K562 (cell line): Measurements from ENCODE around the gene ADGRL3. TPM values are rescaled to one million over a fixed set of nuclear protein-coding genes. Genes with fewer than 3 reads are reported as not detected.

ENCODE experiments used
- ATF6 ChIP-seq: sonication (generic); formaldehyde crosslinking; IDR thresholded peaks from 2 replicates; pipeline ENCODE4 v1.4.0; 2020; ENCODE audit warnings: mild to moderate bottlenecking, missing genetic modification reagents
- ETS2 ChIP-seq: IDR thresholded peaks from 2 replicates; pipeline ENCODE4 v1.6.1; 2016; ENCODE audit warnings: borderline replicate concordance, missing genetic modification characterization, mild to moderate bottlenecking, moderate library complexity, missing compliant biosample characterization; ENCODE audit not compliant: poor library complexity, severe bottlenecking
- HDGF ChIP-seq: fragments of 450-650 bp; IDR thresholded peaks from 2 replicates; pipeline ENCODE4 v1.6.1; 2016
- HMG20B ChIP-seq: fragments of 250-450 bp; sonication (Bioruptor Pico); IDR thresholded peaks from 2 replicates; pipeline ENCODE4 v1.5.0; 2021; ENCODE audit warnings: mild to moderate bottlenecking
- POLR2B ChIP-seq: fragments of 450-650 bp; IDR thresholded peaks from 2 replicates; pipeline ENCODE4 v1.6.1; 2018; ENCODE audit warnings: low read depth; ENCODE audit not compliant: partially characterized antibody
- STAT6 ChIP-seq: sonication (generic); formaldehyde crosslinking; IDR thresholded peaks from 2 replicates; pipeline ENCODE4 v1.8.1; 2023; ENCODE audit warnings: mild to moderate bottlenecking, missing genetic modification reagents
- TSC22D4 ChIP-seq: fragments of 450-650 bp; IDR thresholded peaks from 2 replicates; pipeline ENCODE4 v1.6.1; 2016; ENCODE audit warnings: missing genetic modification characterization, missing biosample characterization, control low read depth
- ZNF212 ChIP-seq: fragments of 450-650 bp; formaldehyde crosslinking; IDR thresholded peaks from 2 replicates; pipeline ENCODE4 v1.4.0; 2020; ENCODE audit warnings: mild to moderate bottlenecking
- ZNF785 ChIP-seq: fragments of 250-450 bp; sonication (Bioruptor Pico); IDR thresholded peaks from 2 replicates; pipeline ENCODE4 v1.4.0; 2020; ENCODE audit warnings: mild to moderate bottlenecking
- polyA plus RNA-seq, 8 experiments: library from polyadenylated mRNA; depleted of rRNA in 4 of 8; stranded (reverse) in 5 of 8; unstranded in 3 of 8; fragments of >200 nt; fragmentation: Nextera tagmentation in 2 of 8; fragmentation: Illumina TruSeq in 1 of 8; extraction: Ambion mirVana in 2 of 8; extraction: Trizol in 1 of 8; gene quantifications; 2 replicates each; pipeline versions ENCODE4 v1.2.1 to v1.2.3, GENCODE V29; 2011 to 2014; ENCODE audit warnings: inconsistent platforms in 1 of 8, missing spikeins in 1 of 8
- total RNA-seq, 7 experiments: library from RNA; depleted of rRNA in 6 of 7; stranded (reverse); fragments of >200 nt in 6 of 7; fragmentation: Illumina TruSeq in 2 of 7; extraction: Trizol in 2 of 7; gene quantifications; 2 replicates each; pipeline versions ENCODE4 v1.2.1 to v1.2.3, GENCODE V29; 2011 to 2021; ENCODE audit warnings: low replicate concordance in 1 of 7
- TF ChIP-seq, protein P1 (sequence below): fragments of 200-600 bp; sonication (generic); IDR thresholded peaks from one replicate; pipeline ENCODE4 v1.6.1; 2012; ENCODE audit warnings: mild to moderate bottlenecking, low read depth, low read length, inconsistent platforms

Gene ADGRL3
- total and polyA plus RNA-seq, 9 of the 15 experiments (the other 6 are each of a cell fraction or from before 2014, with no cell fraction given), result 0.03 to 0.14 (median 0.04) TPM; not detected in 2

DNA sequence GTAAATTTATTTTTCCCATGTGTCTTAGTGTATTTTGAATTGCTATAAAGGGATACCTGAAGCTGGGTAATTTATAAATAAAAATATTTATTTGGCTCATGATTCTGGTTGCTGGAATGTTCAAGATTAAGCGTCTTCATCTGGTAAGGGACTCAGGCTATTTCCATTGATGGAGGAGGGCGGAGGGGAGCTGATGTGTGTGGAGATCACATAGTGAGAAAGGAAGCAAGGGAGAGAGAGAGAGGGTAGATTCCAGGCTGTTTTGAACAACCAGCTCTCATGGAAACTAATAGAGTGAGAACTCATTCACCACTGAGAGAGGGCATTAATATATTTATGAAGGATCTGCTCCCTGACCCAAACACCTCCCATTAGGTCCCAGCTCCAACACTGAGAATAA lies 39.6 kb upstream of the ADGRL3 start (continued):
- no peak for TF ChIP-seq ATF6 (CRISPR knock-in tag)
- no peak for TF ChIP-seq STAT6 (CRISPR knock-in tag)
- TF ChIP-seq HMG20B (CRISPR knock-in tag), result no peak
- no peak for TF ChIP-seq TSC22D4
- no peak for TF ChIP-seq HDGF
- no peak for TF ChIP-seq POLR2B
- no peak for TF ChIP-seq ZNF785
- TF ChIP-seq ETS2, result no peak
- no peak for TF ChIP-seq ZNF212 (CRISPR knock-in tag)
- TF ChIP-seq, protein P1, sequence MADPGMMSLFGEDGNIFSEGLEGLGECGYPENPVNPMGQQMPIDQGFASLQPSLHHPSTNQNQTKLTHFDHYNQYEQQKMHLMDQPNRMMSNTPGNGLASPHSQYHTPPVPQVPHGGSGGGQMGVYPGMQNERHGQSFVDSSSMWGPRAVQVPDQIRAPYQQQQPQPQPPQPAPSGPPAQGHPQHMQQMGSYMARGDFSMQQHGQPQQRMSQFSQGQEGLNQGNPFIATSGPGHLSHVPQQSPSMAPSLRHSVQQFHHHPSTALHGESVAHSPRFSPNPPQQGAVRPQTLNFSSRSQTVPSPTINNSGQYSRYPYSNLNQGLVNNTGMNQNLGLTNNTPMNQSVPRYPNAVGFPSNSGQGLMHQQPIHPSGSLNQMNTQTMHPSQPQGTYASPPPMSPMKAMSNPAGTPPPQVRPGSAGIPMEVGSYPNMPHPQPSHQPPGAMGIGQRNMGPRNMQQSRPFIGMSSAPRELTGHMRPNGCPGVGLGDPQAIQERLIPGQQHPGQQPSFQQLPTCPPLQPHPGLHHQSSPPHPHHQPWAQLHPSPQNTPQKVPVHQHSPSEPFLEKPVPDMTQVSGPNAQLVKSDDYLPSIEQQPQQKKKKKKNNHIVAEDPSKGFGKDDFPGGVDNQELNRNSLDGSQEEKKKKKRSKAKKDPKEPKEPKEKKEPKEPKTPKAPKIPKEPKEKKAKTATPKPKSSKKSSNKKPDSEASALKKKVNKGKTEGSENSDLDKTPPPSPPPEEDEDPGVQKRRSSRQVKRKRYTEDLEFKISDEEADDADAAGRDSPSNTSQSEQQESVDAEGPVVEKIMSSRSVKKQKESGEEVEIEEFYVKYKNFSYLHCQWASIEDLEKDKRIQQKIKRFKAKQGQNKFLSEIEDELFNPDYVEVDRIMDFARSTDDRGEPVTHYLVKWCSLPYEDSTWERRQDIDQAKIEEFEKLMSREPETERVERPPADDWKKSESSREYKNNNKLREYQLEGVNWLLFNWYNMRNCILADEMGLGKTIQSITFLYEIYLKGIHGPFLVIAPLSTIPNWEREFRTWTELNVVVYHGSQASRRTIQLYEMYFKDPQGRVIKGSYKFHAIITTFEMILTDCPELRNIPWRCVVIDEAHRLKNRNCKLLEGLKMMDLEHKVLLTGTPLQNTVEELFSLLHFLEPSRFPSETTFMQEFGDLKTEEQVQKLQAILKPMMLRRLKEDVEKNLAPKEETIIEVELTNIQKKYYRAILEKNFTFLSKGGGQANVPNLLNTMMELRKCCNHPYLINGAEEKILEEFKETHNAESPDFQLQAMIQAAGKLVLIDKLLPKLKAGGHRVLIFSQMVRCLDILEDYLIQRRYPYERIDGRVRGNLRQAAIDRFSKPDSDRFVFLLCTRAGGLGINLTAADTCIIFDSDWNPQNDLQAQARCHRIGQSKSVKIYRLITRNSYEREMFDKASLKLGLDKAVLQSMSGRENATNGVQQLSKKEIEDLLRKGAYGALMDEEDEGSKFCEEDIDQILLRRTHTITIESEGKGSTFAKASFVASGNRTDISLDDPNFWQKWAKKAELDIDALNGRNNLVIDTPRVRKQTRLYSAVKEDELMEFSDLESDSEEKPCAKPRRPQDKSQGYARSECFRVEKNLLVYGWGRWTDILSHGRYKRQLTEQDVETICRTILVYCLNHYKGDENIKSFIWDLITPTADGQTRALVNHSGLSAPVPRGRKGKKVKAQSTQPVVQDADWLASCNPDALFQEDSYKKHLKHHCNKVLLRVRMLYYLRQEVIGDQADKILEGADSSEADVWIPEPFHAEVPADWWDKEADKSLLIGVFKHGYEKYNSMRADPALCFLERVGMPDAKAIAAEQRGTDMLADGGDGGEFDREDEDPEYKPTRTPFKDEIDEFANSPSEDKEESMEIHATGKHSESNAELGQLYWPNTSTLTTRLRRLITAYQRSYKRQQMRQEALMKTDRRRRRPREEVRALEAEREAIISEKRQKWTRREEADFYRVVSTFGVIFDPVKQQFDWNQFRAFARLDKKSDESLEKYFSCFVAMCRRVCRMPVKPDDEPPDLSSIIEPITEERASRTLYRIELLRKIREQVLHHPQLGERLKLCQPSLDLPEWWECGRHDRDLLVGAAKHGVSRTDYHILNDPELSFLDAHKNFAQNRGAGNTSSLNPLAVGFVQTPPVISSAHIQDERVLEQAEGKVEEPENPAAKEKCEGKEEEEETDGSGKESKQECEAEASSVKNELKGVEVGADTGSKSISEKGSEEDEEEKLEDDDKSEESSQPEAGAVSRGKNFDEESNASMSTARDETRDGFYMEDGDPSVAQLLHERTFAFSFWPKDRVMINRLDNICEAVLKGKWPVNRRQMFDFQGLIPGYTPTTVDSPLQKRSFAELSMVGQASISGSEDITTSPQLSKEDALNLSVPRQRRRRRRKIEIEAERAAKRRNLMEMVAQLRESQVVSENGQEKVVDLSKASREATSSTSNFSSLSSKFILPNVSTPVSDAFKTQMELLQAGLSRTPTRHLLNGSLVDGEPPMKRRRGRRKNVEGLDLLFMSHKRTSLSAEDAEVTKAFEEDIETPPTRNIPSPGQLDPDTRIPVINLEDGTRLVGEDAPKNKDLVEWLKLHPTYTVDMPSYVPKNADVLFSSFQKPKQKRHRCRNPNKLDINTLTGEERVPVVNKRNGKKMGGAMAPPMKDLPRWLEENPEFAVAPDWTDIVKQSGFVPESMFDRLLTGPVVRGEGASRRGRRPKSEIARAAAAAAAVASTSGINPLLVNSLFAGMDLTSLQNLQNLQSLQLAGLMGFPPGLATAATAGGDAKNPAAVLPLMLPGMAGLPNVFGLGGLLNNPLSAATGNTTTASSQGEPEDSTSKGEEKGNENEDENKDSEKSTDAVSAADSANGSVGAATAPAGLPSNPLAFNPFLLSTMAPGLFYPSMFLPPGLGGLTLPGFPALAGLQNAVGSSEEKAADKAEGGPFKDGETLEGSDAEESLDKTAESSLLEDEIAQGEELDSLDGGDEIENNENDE, result no peak
